ENCODE measurements around the gene ARID3A.

ARID3A gene

DNA sequence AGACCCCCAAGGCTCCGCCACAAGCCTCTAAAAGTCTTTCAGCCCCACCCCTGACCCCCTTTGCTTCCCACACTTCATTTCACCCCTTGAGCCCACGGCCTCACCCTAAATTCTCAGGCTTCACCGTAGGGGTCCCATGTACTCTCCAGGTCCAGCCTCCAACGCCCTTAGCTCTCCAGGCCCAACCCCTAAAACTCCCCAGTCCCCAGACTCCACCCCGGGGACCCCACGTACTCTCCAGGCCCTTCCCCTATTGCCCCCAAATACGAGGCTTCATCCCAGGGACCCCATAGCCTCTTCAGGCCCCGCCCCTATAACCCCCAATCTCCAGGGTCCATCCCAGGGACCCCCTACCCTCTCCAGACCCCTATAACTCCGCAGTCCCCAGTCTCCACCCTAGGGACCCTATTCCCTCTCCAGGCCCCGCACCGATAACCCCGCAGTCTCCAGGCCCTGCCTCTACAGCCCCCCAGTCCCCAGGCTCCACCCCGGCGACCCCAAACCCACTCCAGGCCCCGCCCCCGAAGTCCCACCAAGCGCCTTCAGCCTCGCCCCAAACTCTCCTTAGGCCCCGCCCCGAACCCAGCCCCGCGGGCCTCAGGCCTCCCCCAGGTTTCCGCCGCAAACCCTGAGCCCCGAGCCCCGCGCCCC lies 33.5 kb upstream of the ARID3A start:
- DNase-seq: no peak

DNA sequence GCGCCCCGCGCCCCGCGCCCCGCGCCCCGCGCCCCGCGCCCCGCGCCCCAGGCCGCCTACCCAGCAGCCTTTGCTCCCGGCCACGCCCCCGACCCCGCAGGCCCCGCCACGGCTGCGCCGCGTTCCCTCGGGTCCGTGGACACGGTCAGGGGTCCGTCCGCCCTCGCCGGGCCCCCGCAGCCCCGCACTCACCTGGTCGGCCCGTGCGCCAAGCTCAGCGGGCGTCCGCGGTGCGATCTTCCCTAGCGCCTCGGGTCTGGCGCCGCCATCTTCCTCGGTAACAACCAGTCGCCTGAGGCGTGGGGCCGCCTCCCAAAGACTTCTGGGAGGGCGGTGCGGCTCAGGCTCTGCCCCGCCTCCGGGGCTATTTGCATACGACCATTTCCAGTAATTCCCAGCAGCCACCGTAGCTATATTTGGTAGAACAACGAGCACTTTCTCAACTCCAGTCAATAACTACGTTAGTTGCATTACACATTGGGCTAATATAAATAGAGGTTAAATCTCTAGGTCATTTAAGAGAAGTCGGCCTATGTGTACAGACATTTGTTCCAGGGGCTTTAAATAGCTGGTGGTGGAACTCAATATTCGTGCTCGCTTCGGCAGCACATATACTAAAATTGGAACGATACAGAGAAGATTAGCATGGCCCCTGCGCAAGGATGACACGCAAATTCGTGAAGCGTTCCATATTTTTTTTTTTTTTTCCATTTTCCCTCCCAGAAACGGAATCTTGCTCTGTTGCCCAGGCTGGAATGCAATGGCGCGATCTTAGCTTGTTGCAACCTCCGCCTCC lies 32.7 kb upstream of the ARID3A start, which contains the start of the genes MED16 and RNU6-9:
Gene MED16 (minus strand): TSS at position 294 of the 796 bp plus-strand sequence. CDS start 2,056 bp downstream, outside the sequence.
Gene RNU6-9 (plus strand): TSS at position 591 of the 796 bp plus-strand sequence.
- DNase-seq: peak; percentile 93

DNA sequence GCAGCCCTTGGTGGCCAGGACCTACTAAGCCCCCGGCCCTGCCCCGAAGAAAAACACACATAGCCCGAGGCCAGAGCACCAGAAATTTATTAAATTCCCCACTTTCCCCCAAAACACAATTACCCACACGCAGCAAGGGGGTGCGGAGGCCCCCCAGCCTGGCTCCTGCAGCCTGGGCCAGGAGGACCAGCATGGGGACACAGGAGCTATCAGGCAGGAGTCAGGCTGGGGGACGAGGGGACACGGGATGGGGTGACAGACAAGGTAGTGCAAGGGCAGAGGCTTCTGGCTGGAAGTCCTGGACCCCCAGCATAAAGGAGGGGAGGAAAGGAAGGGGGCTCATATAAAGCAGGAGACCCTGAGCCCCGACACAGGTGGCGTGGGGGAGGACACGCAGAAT lies 29.4 kb upstream of the ARID3A start:
- no peak for DNase-seq

DNA sequence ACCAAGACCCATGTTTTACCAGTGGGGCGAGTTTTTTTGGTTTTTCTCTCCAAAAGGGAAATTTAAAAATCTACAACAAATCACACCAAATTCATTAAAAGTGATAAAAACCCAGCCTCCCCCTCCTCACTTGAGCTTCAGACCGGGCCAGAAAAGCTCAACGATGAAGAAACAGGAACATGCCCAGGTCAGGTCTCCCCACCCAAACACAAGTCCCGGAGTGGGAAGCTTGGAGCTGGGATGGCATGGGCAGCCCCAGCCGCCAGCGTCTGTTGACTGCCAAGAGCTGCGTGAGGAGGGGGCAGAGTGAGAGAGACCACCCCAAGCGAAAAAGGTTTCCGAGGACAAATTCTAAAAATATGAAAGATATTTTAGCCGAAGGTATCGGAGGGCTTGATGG lies 28.8 kb upstream of the ARID3A start:
- DNase-seq: no peak

DNA sequence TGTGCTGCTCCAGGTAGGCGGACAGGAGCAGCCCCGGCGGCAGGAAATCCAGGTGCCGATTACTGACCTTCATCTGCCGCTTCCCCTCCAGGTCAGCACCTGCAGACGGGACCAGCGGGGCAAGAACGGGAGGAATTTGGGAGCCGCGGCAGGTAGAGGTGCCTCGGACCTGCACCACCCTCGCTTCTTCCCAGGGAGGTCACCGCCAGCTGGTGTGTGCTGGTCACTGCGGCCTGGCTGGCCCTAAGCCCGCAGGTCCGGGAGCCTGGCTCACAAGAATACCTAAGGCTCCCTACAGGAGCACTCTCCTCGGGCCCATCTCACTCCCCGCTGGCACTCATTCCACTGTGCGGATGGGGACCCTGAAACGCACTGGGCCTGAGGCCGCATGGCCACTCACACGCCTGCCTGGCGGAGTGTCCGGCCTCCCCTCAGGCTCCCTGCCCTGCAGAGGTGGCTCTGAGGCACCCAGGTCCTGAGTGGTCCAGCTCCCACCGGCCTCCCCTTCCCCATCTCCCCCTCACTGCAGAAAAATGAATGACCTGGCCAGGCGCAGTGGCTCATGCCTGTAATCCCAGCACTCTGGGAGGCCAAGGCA lies 28.3 kb upstream of the ARID3A start:
- no peak for DNase-seq

DNA sequence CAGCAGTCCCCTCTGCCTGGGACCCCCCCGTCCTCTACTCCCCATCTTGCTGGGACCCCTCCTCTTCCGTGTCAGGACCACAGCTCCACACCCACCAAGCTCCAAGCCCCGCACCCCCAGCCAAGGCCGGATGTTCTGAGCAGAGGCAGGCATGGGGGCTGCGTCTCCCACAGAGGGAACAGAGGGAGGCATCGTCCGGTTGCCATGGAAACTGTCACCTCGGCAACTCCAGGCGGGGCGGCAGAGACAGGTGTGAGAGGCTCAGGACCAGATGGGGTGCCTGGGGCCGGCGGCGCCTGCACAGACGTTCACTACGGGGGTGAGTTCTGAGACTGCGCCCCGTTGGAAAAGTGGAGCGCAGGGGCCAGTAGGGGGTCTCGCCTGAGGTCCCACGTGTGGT lies 27.2 kb upstream of the ARID3A start:
- no peak for DNase-seq

DNA sequence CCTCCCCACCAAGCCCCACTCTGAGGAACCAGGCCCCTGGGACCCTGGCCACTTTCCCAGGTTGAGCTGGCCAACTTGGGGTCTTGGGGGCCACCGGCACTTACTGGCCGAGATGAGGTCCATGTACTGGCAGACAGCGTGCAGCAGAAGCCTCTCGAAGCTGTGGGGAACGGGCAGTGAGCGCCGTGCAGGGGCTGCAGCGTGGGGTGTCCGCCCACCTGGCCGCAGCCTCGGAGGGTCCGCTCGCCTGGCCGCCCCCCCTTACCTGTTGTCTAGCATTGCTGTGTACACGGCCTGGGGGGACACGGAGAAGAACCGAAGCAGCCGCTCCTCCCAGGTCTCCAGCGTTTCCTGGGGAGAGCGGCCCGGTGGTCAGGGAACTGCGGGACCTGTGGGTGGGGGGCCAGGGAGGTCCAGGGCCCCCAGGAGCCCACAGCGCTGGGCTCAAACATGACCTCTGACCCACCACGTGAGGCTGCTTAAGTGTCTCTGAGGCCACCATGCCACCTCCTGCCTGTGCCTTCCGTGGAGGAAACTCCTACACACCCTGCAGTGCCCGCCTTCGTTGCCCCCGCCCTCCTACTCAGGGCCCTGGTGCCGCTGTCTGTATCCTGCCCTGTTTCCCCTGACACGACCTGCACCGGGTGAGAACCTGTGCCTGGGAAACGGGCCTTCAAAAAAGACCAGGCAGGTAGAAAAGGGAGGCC lies 26.3 kb upstream of the ARID3A start:
- DNase-seq: no peak

DNA sequence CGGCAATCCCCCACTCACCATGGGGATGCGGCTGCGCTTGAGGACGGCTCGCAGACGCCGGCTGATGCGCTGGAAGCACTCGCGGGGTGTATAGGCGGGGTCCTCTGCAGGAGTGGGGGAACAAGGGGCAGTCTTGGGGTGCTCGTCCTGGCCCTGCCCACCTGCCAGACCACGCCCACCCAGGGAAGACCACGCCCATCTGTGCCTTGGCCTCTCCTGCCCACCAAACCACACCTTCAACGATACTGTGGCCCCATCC lies 25.9 kb upstream of the ARID3A start:
- no peak for DNase-seq

DNA sequence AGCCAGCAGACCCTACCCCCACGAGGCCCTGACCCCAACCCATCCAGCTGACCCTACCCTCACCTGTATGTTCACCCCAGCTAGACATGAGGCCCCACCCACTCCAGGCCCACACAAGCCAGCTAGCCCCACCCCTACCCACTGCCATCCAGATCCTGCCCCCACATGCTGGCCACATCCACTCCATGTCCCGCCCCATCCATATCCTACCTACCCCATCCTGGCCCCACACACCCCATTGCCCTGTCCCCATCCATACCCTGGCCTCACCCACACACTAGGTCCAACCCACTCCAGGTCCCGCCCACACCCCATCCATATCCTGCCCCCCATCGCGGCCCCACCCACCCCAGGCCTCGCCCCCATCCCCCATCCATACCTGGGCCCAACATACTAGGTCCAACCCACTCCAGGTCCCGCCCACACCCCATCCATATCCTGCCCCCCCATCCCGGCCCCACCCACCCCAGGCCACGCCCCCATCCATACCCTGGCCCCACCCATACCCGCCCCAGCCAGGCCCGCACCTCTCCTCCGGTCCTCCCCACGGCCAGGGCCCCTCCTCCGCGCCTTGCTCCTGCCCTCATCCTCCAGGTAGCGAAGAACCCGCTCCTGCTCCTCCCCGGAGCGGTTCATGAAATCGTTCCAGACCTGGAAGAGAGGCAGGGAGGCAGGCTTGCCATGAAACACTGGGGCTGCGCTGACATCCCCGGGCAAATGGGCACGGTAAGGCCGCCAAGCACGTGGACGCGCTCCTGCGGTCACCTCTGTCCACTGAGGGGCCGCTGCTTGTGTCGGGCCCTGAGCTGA lies 25.3 kb upstream of the ARID3A start:
- DNase-seq: peak; percentile 62

DNA sequence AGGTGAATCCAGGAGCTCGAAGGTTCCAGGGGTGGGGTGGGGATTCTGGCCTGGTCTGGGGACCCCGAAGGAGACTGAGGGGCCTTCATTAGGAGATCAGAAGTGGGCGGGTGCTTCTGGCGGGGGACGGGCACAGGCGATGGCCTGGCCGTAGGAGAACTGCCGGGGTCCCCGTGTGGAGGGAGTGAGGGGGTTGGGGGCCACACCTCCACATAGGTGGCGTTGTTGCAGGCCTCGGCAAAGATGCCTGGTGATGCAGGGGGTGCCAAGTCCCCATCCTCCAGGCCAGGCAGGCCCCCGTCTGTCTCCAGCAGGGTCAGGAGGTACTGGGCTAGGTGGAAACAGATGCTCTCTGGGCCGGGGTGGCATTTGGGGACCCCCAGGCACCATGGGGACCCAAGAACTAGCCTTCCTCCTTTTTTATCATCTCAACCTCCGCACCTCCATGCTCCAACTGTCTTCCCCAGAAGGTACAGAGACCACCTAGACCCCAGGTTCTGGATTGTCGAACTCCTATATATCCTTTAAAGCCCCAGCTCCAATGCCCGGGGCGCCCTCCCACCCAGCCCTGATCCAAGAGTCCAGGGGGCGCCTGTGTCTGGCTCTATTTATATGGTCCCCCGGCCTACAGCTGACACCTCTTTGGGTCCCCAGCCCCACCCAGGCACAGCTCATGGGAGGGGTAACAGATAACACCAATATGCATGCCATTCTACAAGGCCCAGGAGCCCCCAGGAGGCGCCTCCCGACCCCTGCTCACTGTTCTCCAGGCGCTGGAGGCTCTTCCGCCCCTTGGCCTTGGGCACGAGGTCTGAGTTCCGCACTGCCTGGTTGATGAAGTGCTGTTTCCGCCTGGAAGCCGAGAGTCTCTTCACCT lies 24.4 kb upstream of the ARID3A start:
- no peak for DNase-seq

DNA sequence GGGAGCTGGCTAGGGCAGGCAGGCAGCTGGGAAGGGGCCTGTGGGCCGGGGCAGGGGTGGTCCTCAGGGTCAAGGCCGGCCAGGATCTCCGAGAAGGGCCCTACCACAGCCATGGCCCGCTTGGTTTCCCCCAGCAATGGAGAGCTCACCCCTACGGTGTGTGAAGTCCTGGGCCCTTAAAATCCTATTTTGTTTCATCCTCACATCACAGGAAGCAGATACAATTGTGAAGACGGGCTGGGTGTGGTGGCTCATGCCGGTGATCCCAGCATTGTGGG lies 23.8 kb upstream of the ARID3A start:
- no peak for DNase-seq

DNA sequence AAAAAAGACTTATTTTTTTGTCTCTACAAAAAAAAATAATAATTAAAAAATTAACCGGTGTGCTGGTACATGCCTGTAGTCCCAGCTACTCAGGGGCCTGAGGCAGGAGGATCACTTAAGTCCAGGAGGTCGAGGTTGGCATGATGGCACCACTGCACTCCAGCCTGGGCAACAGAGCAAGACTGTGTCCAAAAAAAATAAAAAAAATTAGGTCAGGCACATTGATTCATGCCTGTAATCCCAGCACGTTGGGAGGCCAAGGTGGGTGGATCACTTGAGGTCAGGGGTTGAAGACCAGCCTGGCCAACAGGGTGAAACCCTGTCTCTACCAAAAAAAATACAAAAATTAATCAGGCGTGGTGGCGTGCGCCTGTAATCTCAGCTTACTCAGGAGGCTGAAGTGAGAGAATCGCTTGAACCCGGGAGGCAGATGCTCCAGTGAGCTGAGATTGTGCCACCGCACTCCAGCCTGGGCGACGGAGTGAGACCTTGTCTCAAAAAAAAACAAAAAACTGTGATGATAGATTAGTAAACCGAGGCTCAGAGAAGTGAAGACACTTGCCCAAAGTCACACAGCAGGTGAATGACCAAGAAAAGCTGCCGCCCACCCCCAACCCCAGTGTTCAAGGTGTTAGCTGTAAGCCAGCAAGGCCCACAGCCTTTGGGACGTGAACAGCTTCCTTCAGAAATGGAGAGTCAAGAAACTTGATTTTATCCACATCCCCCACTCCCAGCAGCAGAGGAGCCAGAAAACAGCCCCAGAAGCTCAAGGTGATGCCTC lies 23.2 kb upstream of the ARID3A start:
- no peak for DNase-seq

DNA sequence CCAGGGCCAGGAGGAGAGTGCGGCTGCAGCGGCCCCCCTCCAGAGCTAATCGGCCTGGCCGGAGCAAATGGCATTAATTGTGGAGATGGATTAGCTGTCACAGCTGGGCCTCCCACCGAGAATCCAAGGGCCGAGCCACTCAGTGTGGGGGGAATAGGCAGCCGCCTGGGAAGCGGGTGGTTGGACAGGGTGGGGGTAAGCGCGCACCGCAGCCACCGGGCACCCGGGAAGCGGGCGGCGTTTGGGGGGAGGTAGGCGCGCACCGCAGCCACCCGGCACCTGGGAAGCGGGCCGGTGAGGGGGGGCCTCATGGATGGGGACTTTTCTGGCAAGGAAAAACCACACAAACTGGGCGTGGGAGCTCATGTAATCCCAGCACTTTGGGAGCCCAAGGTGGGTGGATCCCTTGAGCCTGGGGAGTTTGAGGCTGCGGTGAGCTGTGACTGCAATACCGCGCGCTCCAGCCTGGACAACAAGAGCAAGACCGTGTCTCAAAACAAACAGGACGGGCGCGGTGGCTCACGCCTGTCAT lies 22.5 kb upstream of the ARID3A start:
- DNase-seq: no peak

DNA sequence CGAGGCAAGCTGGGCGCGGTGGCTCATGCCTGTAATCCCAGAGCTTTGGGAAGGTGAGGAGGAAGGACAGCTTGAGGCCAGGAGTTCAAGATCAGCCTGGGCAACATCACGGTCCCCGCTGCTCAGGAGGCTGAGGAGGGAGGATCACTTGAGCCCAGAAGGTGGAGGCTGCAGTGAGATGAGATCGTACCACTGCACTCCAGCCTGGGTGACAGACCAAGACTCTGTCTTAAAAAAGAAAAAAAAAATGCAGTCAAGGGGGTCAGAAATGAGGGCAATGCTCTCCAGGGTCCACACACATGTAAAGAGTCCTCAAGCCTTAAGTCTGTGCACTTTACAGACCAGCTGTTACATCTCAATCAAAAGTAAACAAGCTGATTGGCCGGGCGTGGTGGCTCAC lies 21.3 kb upstream of the ARID3A start:
- no peak for DNase-seq

DNA sequence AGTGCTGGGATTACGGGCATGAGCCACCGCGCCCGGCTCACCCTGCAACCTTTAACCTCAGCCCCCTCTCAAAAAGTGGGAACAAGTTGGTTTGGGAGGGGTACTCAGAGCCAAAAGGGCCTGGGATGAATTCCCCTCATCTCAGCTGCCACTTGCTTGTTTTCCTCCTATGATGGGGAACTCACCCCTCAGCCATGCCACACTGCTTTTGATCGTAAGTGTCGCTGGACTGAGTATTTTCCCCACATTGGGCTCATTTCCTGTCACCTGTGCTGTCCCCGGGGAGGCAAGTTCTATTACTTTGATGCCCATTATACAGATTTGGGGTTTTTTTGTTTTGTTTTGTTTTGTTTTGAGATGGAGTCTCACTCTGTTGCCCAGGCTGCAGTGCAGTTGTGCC lies 19.4 kb upstream of the ARID3A start:
- peak; percentile 61 for DNase-seq

DNA sequence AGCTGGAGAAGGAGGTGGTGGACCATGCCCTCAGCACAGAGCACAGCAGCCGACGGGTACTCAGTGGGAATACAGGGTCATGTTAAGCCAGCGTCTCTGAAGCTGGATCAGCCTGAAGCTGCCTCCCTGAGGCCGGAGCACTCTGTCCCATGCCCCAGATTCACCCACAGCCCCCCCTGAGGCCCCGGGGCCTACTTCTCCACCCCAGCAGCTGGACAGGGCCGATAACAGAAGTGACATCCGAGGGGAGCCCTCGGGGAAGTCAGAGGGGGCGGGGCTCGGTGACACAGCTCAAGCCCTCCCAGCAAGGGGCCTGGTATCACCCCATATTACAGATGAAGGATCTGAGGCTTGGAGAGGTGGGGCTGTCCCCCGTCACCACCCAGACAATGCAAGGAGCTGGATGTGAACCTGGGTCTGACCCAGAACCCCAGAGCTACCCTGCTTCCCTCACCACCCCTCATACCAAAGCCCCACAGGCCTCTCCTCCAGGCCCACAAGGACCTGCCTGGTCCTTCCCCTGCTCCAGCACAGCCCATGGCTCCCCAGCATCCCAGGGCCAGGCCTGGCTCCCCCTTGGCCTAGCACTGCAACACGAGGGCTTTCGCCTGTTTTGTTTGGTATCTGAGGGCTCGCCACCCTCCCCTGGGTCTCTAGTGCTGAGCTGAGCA lies 18.5 kb upstream of the ARID3A start:
- no peak for DNase-seq

DNA sequence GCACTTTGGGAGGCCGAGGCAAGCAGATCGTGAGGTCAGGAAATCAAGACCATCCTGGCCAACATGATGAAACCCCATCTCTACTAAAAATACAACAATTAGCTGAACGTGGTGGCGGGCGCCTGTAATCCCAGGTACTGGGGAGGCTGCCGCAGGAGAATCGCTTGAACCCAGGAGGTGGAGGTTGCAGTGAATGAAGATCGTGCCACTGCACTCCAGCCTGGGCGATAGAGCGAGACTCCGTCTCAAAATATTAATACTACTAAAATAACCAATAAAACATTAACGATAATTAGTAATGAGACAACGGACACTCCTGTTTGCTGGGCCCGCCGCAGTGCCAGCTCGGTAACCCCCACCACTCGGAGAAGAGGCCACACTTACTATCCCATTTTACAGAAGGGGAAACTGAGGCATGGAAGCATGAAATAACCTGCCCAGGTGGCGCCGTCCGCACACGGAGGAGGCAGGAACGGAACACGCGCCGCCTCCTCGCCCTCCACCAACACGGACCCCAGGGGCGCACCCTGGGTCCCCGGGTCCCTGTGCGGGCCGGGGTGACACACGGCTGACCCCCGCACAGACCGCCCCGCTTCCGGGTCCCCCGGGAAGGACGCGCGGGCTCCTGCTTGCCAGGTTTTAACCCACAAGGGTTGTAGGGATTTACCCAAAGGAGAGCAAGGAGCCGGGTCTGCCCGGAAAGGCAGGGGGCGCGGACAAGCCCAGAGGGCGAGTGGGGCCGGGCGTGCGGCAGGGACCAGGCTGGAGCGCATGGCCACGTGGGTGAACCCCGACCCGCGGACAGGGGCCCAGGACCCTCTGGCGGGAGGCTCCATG lies 14.4 kb upstream of the ARID3A start:
- no peak for DNase-seq

DNA sequence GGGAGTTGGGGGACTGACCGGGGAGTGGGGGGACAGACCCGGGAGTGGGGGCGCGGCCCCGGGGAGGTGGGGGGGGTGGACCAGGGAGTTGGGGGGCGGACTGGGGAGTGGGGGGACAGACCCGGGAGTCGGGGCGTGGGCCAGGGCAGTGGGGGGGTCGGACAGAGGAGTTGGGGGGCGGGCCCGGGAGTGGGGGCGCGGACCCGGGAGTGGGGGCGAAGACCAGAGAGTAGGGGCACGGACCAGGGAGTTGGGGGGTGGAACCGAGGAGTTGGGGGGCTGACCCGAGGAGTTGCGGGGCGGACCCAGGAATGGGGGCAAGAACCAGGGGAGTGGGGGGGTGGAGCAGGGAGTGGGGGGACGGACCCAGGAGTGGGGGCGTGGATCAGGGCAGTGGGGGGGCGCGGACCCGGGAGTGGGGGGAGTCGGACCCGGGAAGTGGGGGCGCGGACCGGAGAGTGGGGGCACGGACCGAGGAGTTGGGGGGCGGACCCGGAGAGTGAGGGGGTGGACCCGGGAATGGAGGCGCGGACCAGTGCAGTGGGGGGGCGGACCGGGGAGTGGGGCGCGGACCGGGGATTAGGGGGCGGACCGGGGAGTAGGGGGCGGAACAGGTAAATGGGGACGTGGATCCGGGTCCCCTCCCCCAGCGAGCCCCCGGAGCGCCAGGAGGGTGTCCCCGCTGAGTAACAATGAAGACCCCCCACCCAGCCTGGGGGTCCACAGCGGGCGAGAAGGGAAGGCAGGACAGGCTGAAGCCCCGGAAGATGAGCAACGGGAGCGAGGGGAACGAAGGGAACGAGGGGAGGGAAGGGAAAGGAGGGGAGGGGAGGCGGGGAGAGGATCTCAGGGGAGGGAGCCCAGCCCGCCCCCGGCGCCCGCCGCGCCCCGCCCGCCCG lies 13.4 kb upstream of the ARID3A start:
- DNase-seq: peak; percentile 59

All from CD4-positive, alpha-beta T cell treated with Interleukin-12 subunit alpha and Interleukin-12 subunit beta, for 1 hour (primary cell).